DND-41 (cell line): ENCODE data around the gene XPA.
"Not testable (repeated sequence)": the region's sequence is repeated elsewhere in the genome, so short reads cannot be mapped to it uniquely, and the experiment has no call there.

Experiments
- ATAC-seq: fragments of 200-7000 bp; cut with Tn5 transposase; 3 replicates; pipeline ENCODE4 v1.9.1; 2021; ENCODE audit warnings: low read depth; ENCODE audit not compliant: insufficient read depth
- DNase-seq: peaks from one replicate; pipeline ENCODE4 v3.0.0-alpha.2; 2020
- H2AFZ ChIP-seq: 2 replicates; pipeline ENCODE4 v1.6.0; 2012; ENCODE audit warnings: low read depth, low read length
- H3K27ac ChIP-seq: 2 replicates; pipeline ENCODE4 v1.5.1; 2012; ENCODE audit warnings: low read length, inconsistent platforms
- H3K27me3 ChIP-seq: fragments of 200-600 bp; sonication (generic); 2 replicates; pipeline ENCODE4 v1.6.0; 2012; ENCODE audit warnings: low read length, mild to moderate bottlenecking, inconsistent platforms; ENCODE audit not compliant: insufficient read depth, poor library complexity
- H3K36me3 ChIP-seq: 2 replicates; pipeline ENCODE4 v1.5.1; 2012; ENCODE audit warnings: low read length, inconsistent platforms; ENCODE audit not compliant: insufficient read depth
- H3K4me1 ChIP-seq: 2 replicates; pipeline ENCODE4 v1.5.1; 2012; ENCODE audit warnings: mild to moderate bottlenecking, low read length; ENCODE audit not compliant: insufficient read depth
- H3K4me2 ChIP-seq: 2 replicates; pipeline ENCODE4 v1.6.0; 2012; ENCODE audit warnings: mild to moderate bottlenecking, moderate library complexity, low read length, inconsistent platforms; ENCODE audit not compliant: insufficient read depth
- H3K4me3 ChIP-seq, 2 experiments: fragments of 200-600 bp in 1 of 2; shearing (Covaris generic) in 1 of 2; 2 replicates each; pipeline ENCODE4 v1.5.1; 2012 to 2016; ENCODE audit warnings: inconsistent platforms in 2 of 2, low read length in 2 of 2, mild to moderate bottlenecking in 2 of 2, low read depth in 1 of 2, moderate library complexity in 1 of 2
- H3K79me2 ChIP-seq: 2 replicates; pipeline ENCODE4 v1.6.0; 2012; ENCODE audit warnings: low read length, inconsistent platforms; ENCODE audit not compliant: insufficient read depth
- H3K9ac ChIP-seq: 2 replicates; pipeline ENCODE4 v1.6.0; 2012; ENCODE audit warnings: low read depth, mild to moderate bottlenecking, inconsistent platforms, low read length, moderate library complexity
- H3K9me3 ChIP-seq: 2 replicates; pipeline ENCODE4 v1.5.1; 2012; ENCODE audit warnings: low read length, moderate library complexity, mild to moderate bottlenecking, inconsistent platforms; ENCODE audit not compliant: insufficient read depth, severe bottlenecking
- H4K20me1 ChIP-seq: 2 replicates; pipeline ENCODE4 v1.6.0; 2012; ENCODE audit warnings: low read length; ENCODE audit not compliant: insufficient read depth
- CTCF ChIP-seq: IDR thresholded peaks from 2 replicates; pipeline ENCODE4 v1.5.1; 2012; ENCODE audit warnings: borderline replicate concordance, low read length, moderate library complexity, mild to moderate bottlenecking; ENCODE audit not compliant: poor library complexity, severe bottlenecking; ENCODE audit errors: extremely low read depth
- EZH2 ChIP-seq: IDR thresholded peaks from 3 replicates; pipeline ENCODE4 v1.6.1; 2012; ENCODE audit warnings: borderline replicate concordance, low read depth, mild to moderate bottlenecking, moderate library complexity, low read length, inconsistent platforms; ENCODE audit not compliant: severe bottlenecking

XPA gene

GRCh38 chr9:97704851-97705250 is 7.7 kb upstream of the XPA start:
- H3K79me2 ChIP-seq, result no peaks in the 10 kb centered on the region
- H3K9me3 ChIP-seq, result no peaks in the 10 kb centered on the region
- H4K20me1 ChIP-seq, result no peaks in the 10 kb centered on the region
- H3K4me2 ChIP-seq, result no peak overlapping the region
- TF ChIP-seq CTCF (no peak), EZH2 (no peak)
- H2AFZ ChIP-seq, result no peak overlapping the region
- no peaks in the 10 kb centered on the region for H3K4me1 ChIP-seq
- H3K4me3 ChIP-seq, result no peak overlapping the region
- H3K27ac ChIP-seq, result no peak overlapping the region
- peaks cover 17% of the 10 kb centered on the region for H3K27me3 ChIP-seq
- no peaks in the 10 kb centered on the region for H3K36me3 ChIP-seq
- DNase-seq, result no peak
- ATAC-seq, result no peak
- H3K9ac ChIP-seq, result no peak overlapping the region

GRCh38 chr9:97704345-97704677 is 7.2 kb upstream of the XPA start:
- Histone ChIP-seq H3K4me1 (no peaks in the 10 kb centered on the region), H3K4me3 (no peak overlapping the region), H4K20me1 (no peaks in the 10 kb centered on the region), H3K9ac (no peak overlapping the region), H3K27ac (no peak overlapping the region), H3K9me3 (no peaks in the 10 kb centered on the region), H3K27me3 (peaks cover 17% of the 10 kb centered on the region), H3K79me2 (no peaks in the 10 kb centered on the region), H3K4me2 (no peak overlapping the region), H2AFZ (no peak overlapping the region), H3K36me3 (no peaks in the 10 kb centered on the region)
- ATAC-seq, result no peak
- no peak for TF ChIP-seq EZH2
- no peak for TF ChIP-seq CTCF
- no peak for DNase-seq

- DNase-seq, result no peak
- Histone ChIP-seq H3K36me3 (no peaks in the 10 kb centered on the region), H3K4me2 (no peak overlapping the region), H3K27me3 (peaks cover 17% of the 10 kb centered on the region), H3K9me3 (no peaks in the 10 kb centered on the region), H3K79me2 (no peaks in the 10 kb centered on the region), H3K27ac (no peak overlapping the region), H4K20me1 (no peaks in the 10 kb centered on the region), H3K9ac (no peak overlapping the region), H3K4me3 (no peak overlapping the region), H2AFZ (no peak overlapping the region), H3K4me1 (no peaks in the 10 kb centered on the region)
- TF ChIP-seq CTCF (no peak), EZH2 (no peak)
- no peak for ATAC-seq
These were observed 6.6 kb upstream of the XPA start for GRCh38 chr9:97703437-97704344.

GRCh38 chr9:97699824-97700223 is 2.7 kb upstream of the XPA start:
- H3K9me3 ChIP-seq, ATAC-seq, H3K36me3 ChIP-seq, H3K4me3 ChIP-seq, H3K4me2 ChIP-seq, H2AFZ ChIP-seq, H3K27me3 ChIP-seq, DNase-seq, H3K9ac ChIP-seq, H3K27ac ChIP-seq, H4K20me1 ChIP-seq: not testable (repeated sequence)
- Histone ChIP-seq H3K4me1 (peaks cover 28% of the 10 kb centered on the region), H3K79me2 (peaks cover 27% of the 10 kb centered on the region)

- Histone ChIP-seq H3K4me1 (peaks cover 33% of the 10 kb centered on the region), H3K79me2 (peaks cover 33% of the 10 kb centered on the region)
- ATAC-seq, H3K36me3 ChIP-seq, H3K9me3 ChIP-seq, H2AFZ ChIP-seq, H3K27ac ChIP-seq, H3K4me2 ChIP-seq, H3K27me3 ChIP-seq, H4K20me1 ChIP-seq, H3K9ac ChIP-seq, DNase-seq, H3K4me3 ChIP-seq: not testable (repeated sequence)
These were observed 2.1 kb upstream of the XPA start for GRCh38 chr9:97699281-97699680.
